Activated naive CD4-positive, alpha-beta T cell treated with Interleukin-2 at 50 U/mL for 16 hours (primary cell): ENCODE results near the gene LTBR.

Experiments
- DNase-seq: peaks from one replicate; pipeline ENCODE4 v3.0.0-alpha.2; 2020

LTBR gene

GRCh38 chr12:6346942-6347341 lies 37.0 kb upstream of the LTBR start:
- DNase-seq: no peak

- DNase-seq: no peak
These were observed 36.3 kb upstream of the LTBR start for GRCh38 chr12:6347367-6348338.

- DNase-seq: no peak
These were observed 32.3 kb upstream of the LTBR start for GRCh38 chr12:6351622-6352021.

GRCh38 chr12:6352193-6353173 lies 31.5 kb upstream of the LTBR start:
- DNase-seq: no peak

- DNase-seq: no peak
These were observed 29.2 kb upstream of the LTBR start for GRCh38 chr12:6354495-6355393.

- DNase-seq: no peak
These were observed 28.2 kb upstream of the LTBR start for GRCh38 chr12:6355491-6356373.

- no peak for DNase-seq
These were observed 27.6 kb upstream of the LTBR start for GRCh38 chr12:6356374-6356820.

GRCh38 chr12:6358881-6359280 lies 25.1 kb upstream of the LTBR start:
- DNase-seq: no peak

- DNase-seq: no peak
These were observed 23.8 kb upstream of the LTBR start for GRCh38 chr12:6360080-6360571.

- no peak for DNase-seq
These were observed 23.1 kb upstream of the LTBR start for GRCh38 chr12:6360578-6361490.

GRCh38 chr12:6361834-6362233 lies 22.1 kb upstream of the LTBR start:
- DNase-seq: no peak

GRCh38 chr12:6362403-6362802 lies 21.6 kb upstream of the LTBR start:
- no peak for DNase-seq

- no peak for DNase-seq
These were observed 21.0 kb upstream of the LTBR start for GRCh38 chr12:6363010-6363329.

GRCh38 chr12:6363330-6364043 lies 20.5 kb upstream of the LTBR start:
- peak; percentile 67 for DNase-seq

GRCh38 chr12:6364044-6364374 lies 20.0 kb upstream of the LTBR start:
- DNase-seq: no peak

- DNase-seq: peak; percentile 30
These were observed 16.6 kb upstream of the LTBR start for GRCh38 chr12:6367065-6367968.

GRCh38 chr12:6367969-6368892 lies 15.7 kb upstream of the LTBR start:
- DNase-seq: no peak
